Measurements from ENCODE around the gene DNAJC1.
"Not testable (repeated sequence)": the region's sequence is repeated elsewhere in the genome, so short reads cannot be mapped to it uniquely, and the experiment has no call there.

DNAJC1 gene

GRCh38 chr10:21818416-21818815 is 185.1 kb downstream of the DNAJC1 start:
- H3K9me3 Mint-ChIP-seq; DNase-seq (ENCODE audit: low spot score in 2 of 2); ATAC-seq; H3K36me3 Mint-ChIP-seq; H3K4me1 Mint-ChIP-seq; H3K27ac Mint-ChIP-seq; H3K4me3 Mint-ChIP-seq: not testable (repeated sequence)

- Mint-ChIP-seq H3K9me3 (no peaks in the 10 kb centered on the region), H3K4me3 (no peak overlapping the region), H3K36me3 (no peaks in the 10 kb centered on the region), H3K27ac (no peak overlapping the region), H3K4me1 (no peaks in the 10 kb centered on the region)
- ATAC-seq (no peak), DNase-seq (ENCODE audit: low spot score in 2 of 2) (no peak)
These were observed 188.7 kb downstream of the DNAJC1 start for GRCh38 chr10:21814866-21815265.

- H3K27ac Mint-ChIP-seq = no peak overlapping the region
- ATAC-seq (no peak), DNase-seq (ENCODE audit: low spot score in 2 of 2) (no peak)
These were observed 189.6 kb downstream of the DNAJC1 start for GRCh38 chr10:21813946-21814345.

GRCh38 chr10:21811245-21811585 is 192.3 kb downstream of the DNAJC1 start:
- Mint-ChIP-seq H3K27ac (no peak overlapping the region), H3K36me3 (no peaks in the 10 kb centered on the region), H3K4me1 (no peaks in the 10 kb centered on the region), H3K4me3 (no peak overlapping the region), H3K9me3 (no peaks in the 10 kb centered on the region)
- no peak for DNase-seq (ENCODE audit: low spot score in 2 of 2)
- ATAC-seq = no peak

More at GRCh38 chr10:21813946-21814345, 189.6 kb downstream of the DNAJC1 start:
- H3K36me3 Mint-ChIP-seq = no peaks in the 10 kb centered on the region
- H3K4me1 Mint-ChIP-seq = no peaks in the 10 kb centered on the region
- no peaks in the 10 kb centered on the region for H3K9me3 Mint-ChIP-seq
- H3K4me3 Mint-ChIP-seq = no peak overlapping the region

- Mint-ChIP-seq H3K9me3 (no peaks in the 10 kb centered on the region), H3K36me3 (peaks cover 4% of the 10 kb centered on the region), H3K4me3 (no peak overlapping the region), H3K27ac (no peak overlapping the region), H3K4me1 (no peaks in the 10 kb centered on the region)
- ATAC-seq = no peak
- no peak for DNase-seq (ENCODE audit: low spot score in 2 of 2)
These were observed 192.8 kb downstream of the DNAJC1 start for GRCh38 chr10:21810582-21811244.

- H3K4me1 Mint-ChIP-seq = no peaks in the 10 kb centered on the region
These were observed 195.0 kb downstream of the DNAJC1 start for GRCh38 chr10:21808550-21808949.

GRCh38 chr10:21807180-21807579 is 196.3 kb downstream of the DNAJC1 start:
- peaks cover 9% of the 10 kb centered on the region for H3K36me3 Mint-ChIP-seq
- ATAC-seq (no peak), DNase-seq (ENCODE audit: low spot score in 2 of 2) (no peak)
- no peaks in the 10 kb centered on the region for H3K9me3 Mint-ChIP-seq
- H3K4me1 Mint-ChIP-seq = no peaks in the 10 kb centered on the region
- H3K4me3 Mint-ChIP-seq = no peak overlapping the region
- H3K27ac Mint-ChIP-seq = no peak overlapping the region

More at GRCh38 chr10:21808550-21808949, 195.0 kb downstream of the DNAJC1 start:
- DNase-seq (ENCODE audit: low spot score in 2 of 2) = no peak
- Mint-ChIP-seq H3K36me3 (peaks cover 9% of the 10 kb centered on the region), H3K9me3 (no peaks in the 10 kb centered on the region), H3K4me3 (no peak overlapping the region), H3K27ac (no peak overlapping the region)
- ATAC-seq = no peak

GRCh38 chr10:21803374-21803773 is 200.2 kb downstream of the DNAJC1 start:
- Mint-ChIP-seq H3K36me3 (peaks cover 13% of the 10 kb centered on the region), H3K4me3 (no peak overlapping the region), H3K4me1 (peaks cover 14% of the 10 kb centered on the region), H3K9me3 (no peaks in the 10 kb centered on the region), H3K27ac (no peak overlapping the region)
- no peak for DNase-seq (ENCODE audit: low spot score in 2 of 2)
- ATAC-seq = no peak

GRCh38 chr10:21801609-21802008 is 201.9 kb downstream of the DNAJC1 start:
- peaks cover 18% of the 10 kb centered on the region for H3K36me3 Mint-ChIP-seq
- ATAC-seq = no peak
- peaks cover 24% of the 10 kb centered on the region for H3K4me1 Mint-ChIP-seq
- no peaks in the 10 kb centered on the region for H3K9me3 Mint-ChIP-seq
- no peak for DNase-seq (ENCODE audit: low spot score in 2 of 2)
- H3K27ac Mint-ChIP-seq = no peak overlapping the region
- H3K4me3 Mint-ChIP-seq = no peak overlapping the region

- no peak for DNase-seq (ENCODE audit: low spot score in 2 of 2)
- Mint-ChIP-seq H3K36me3 (peaks cover 9% of the 10 kb centered on the region), H3K9me3 (no peaks in the 10 kb centered on the region), H3K4me1 (peaks cover 24% of the 10 kb centered on the region), H3K4me3 (no peak overlapping the region), H3K27ac (peak overlapping the region; percentile 15)
- ATAC-seq = peak; percentile 73
These were observed 205.4 kb downstream of the DNAJC1 start for GRCh38 chr10:21797984-21798765.

- H3K4me3 Mint-ChIP-seq = no peak overlapping the region
- ATAC-seq (no peak), DNase-seq (ENCODE audit: low spot score in 2 of 2) (no peak)
- peaks cover 12% of the 10 kb centered on the region for H3K36me3 Mint-ChIP-seq
- peaks cover 24% of the 10 kb centered on the region for H3K4me1 Mint-ChIP-seq
- H3K9me3 Mint-ChIP-seq = no peaks in the 10 kb centered on the region
- peak overlapping the region; percentile 15 for H3K27ac Mint-ChIP-seq
These were observed 206.0 kb downstream of the DNAJC1 start for GRCh38 chr10:21797533-21797932.

- Mint-ChIP-seq H3K9me3 (peaks cover 6% of the 10 kb centered on the region), H3K4me3 (no peak overlapping the region), H3K27ac (no peak overlapping the region), H3K36me3 (peaks cover 10% of the 10 kb centered on the region), H3K4me1 (peaks cover 7% of the 10 kb centered on the region)
- no peak for DNase-seq (ENCODE audit: low spot score in 2 of 2)
- ATAC-seq = no peak
These were observed 212.3 kb downstream of the DNAJC1 start for GRCh38 chr10:21791276-21791675.

GRCh38 chr10:21776883-21777282 is 226.6 kb downstream of the DNAJC1 start:
- Mint-ChIP-seq H3K27ac (no peak overlapping the region), H3K4me1 (peaks cover 12% of the 10 kb centered on the region), H3K4me3 (no peak overlapping the region), H3K36me3 (peaks cover 5% of the 10 kb centered on the region), H3K9me3 (no peaks in the 10 kb centered on the region)
- DNase-seq (ENCODE audit: low spot score in 2 of 2) (no peak), ATAC-seq (no peak)

- Mint-ChIP-seq H3K4me3 (no peak overlapping the region), H3K27ac (no peak overlapping the region), H3K4me1 (no peaks in the 10 kb centered on the region), H3K9me3 (no peaks in the 10 kb centered on the region), H3K36me3 (peaks cover 5% of the 10 kb centered on the region)
- DNase-seq (ENCODE audit: low spot score in 2 of 2) (no peak), ATAC-seq (no peak)
These were observed 232.3 kb downstream of the DNAJC1 start for GRCh38 chr10:21771219-21771618.

- ATAC-seq (no peak), DNase-seq (ENCODE audit: low spot score in 2 of 2) (no peak)
- peaks cover 16% of the 10 kb centered on the region for H3K36me3 Mint-ChIP-seq
- H3K4me1 Mint-ChIP-seq = no peaks in the 10 kb centered on the region
- H3K27ac Mint-ChIP-seq = no peak overlapping the region
- H3K4me3 Mint-ChIP-seq = no peak overlapping the region
- H3K9me3 Mint-ChIP-seq = no peaks in the 10 kb centered on the region
These were observed 234.5 kb downstream of the DNAJC1 start for GRCh38 chr10:21769041-21769440.
